Neuronal stem cell (in vitro differentiated cells): ENCODE measurements around the gene PIGA.
A peak's percentile ranks its signal among the peaks of the same experiment; 100 is the strongest.

ENCODE experiments used
- DNase-seq: peaks from one replicate; pipeline ENCODE4 v3.0.0-alpha.2; 2013; ENCODE audit warnings: low spot score
- H2AFZ ChIP-seq: one replicate; pipeline ENCODE4 v1.6.1; 2013; ENCODE audit warnings: mild to moderate bottlenecking, low read length, inconsistent platforms
- H2AK5ac ChIP-seq: 2 replicates; pipeline ENCODE4 v1.6.1; 2013; ENCODE audit warnings: low read depth, mild to moderate bottlenecking, inconsistent platforms, low read length, moderate library complexity, mixed read lengths
- H2BK120ac ChIP-seq: 2 replicates; pipeline ENCODE4 v1.6.1; 2013; ENCODE audit warnings: low read depth, mild to moderate bottlenecking, inconsistent platforms, low read length, moderate library complexity, mixed read lengths
- H2BK12ac ChIP-seq: one replicate; pipeline ENCODE4 v1.6.1; 2013; ENCODE audit warnings: low read length, inconsistent platforms
- H2BK15ac ChIP-seq: 2 replicates; pipeline ENCODE4 v1.6.1; 2013; ENCODE audit warnings: mild to moderate bottlenecking, low read length, inconsistent platforms, mixed read lengths
- H2BK5ac ChIP-seq: one replicate; pipeline ENCODE4 v1.6.1; 2013; ENCODE audit warnings: inconsistent platforms, mild to moderate bottlenecking, low read length, moderate library complexity
- H3K14ac ChIP-seq: one replicate; pipeline ENCODE4 v1.6.1; 2013; ENCODE audit warnings: low read length, inconsistent platforms
- H3K18ac ChIP-seq: 2 replicates; pipeline ENCODE4 v1.6.1; 2013; ENCODE audit warnings: low read length, inconsistent platforms
- H3K23ac ChIP-seq: 2 replicates; pipeline ENCODE4 v1.6.1; 2013; ENCODE audit warnings: low read depth, mild to moderate bottlenecking, mixed read lengths, low read length, inconsistent platforms; ENCODE audit not compliant: poor library complexity
- H3K27ac ChIP-seq: replicated peaks from 3 replicates; pipeline ENCODE4 v1.5.1; 2013; ENCODE audit warnings: low read length, inconsistent platforms
- H3K27me3 ChIP-seq, 3 experiments: 2 replicates each; pipeline ENCODE4 v1.6.1; 2013; ENCODE audit warnings: low read length in 3 of 3, mild to moderate bottlenecking in 2 of 3, inconsistent platforms in 1 of 3, low read depth in 1 of 3, mixed read lengths in 1 of 3, moderate library complexity in 1 of 3; ENCODE audit not compliant: control insufficient read depth in 3 of 3, insufficient read depth in 3 of 3
- H3K36me3 ChIP-seq, 2 donors: replicated peaks in 1 of 2; 2 replicates each; pipeline ENCODE4 v1.6.1; 2013; ENCODE audit warnings: low read length in 2 of 2; ENCODE audit not compliant: control insufficient read depth in 2 of 2, insufficient read depth in 2 of 2
- H3K4ac ChIP-seq: 2 replicates; pipeline ENCODE4 v1.6.1; 2013; ENCODE audit warnings: inconsistent platforms, mild to moderate bottlenecking, low read length, moderate library complexity
- H3K4me1 ChIP-seq, 2 donors: 1 replicate in 1 of 2; 2 replicates in 1 of 2; pipeline ENCODE4 v1.6.1; 2013; ENCODE audit warnings: low read length in 2 of 2, low read depth in 1 of 2; ENCODE audit not compliant: control insufficient read depth in 2 of 2, insufficient read depth in 1 of 2
- H3K4me2 ChIP-seq: one replicate; pipeline ENCODE4 v1.6.1; 2013; ENCODE audit warnings: mild to moderate bottlenecking, low read length, inconsistent platforms; ENCODE audit not compliant: insufficient read depth, poor library complexity, severe bottlenecking
- H3K4me3 ChIP-seq, 2 donors: 2 replicates each; pipeline ENCODE4 v1.5.1; 2013; ENCODE audit warnings: low read length in 2 of 2, mild to moderate bottlenecking in 2 of 2, inconsistent platforms in 1 of 2, moderate library complexity in 1 of 2
- H3K79me1 ChIP-seq: one replicate; pipeline ENCODE4 v1.6.1; 2013; ENCODE audit warnings: low read depth, mild to moderate bottlenecking, inconsistent platforms, low read length, moderate library complexity
- H3K9ac ChIP-seq: one replicate; pipeline ENCODE4 v1.6.1; 2013; ENCODE audit warnings: mild to moderate bottlenecking, low read depth, low read length, inconsistent platforms; ENCODE audit not compliant: poor library complexity
- H3K9me3 ChIP-seq, 2 donors: replicated peaks in 1 of 2; 2 replicates each; pipeline versions ENCODE3 to v1.6.1; 2013; ENCODE audit warnings: low read length in 2 of 2, mild to moderate bottlenecking in 2 of 2, inconsistent platforms in 1 of 2, low read depth in 1 of 2, mixed read lengths in 1 of 2, moderate library complexity in 1 of 2; ENCODE audit not compliant: control insufficient read depth in 2 of 2, insufficient read depth in 1 of 2
- H4K8ac ChIP-seq: one replicate; pipeline ENCODE4 v1.6.1; 2013; ENCODE audit warnings: low read depth, mild to moderate bottlenecking, inconsistent platforms, low read length, moderate library complexity
- H4K91ac ChIP-seq: one replicate; pipeline ENCODE4 v1.6.1; 2013; ENCODE audit warnings: low read length, low read depth, mild to moderate bottlenecking, inconsistent platforms; ENCODE audit not compliant: poor library complexity
- WGBS, 2 donors: extraction: QIAGEN DNeasy Blood & Tissue Kit; methylation state at CpG; one replicate each; pipeline ENCODE4 v1.1.7; 2013; ENCODE audit warnings: missing lambda C conversion rate in 2 of 2, mixed read lengths in 1 of 2; ENCODE audit not compliant: insufficient read length in 2 of 2, insufficient replicate concordance in 1 of 2; ENCODE audit errors: extremely low coverage in 2 of 2; 5-methylcytosine and 5-hydroxymethylcytosine counted together

The PIGA gene

DNA sequence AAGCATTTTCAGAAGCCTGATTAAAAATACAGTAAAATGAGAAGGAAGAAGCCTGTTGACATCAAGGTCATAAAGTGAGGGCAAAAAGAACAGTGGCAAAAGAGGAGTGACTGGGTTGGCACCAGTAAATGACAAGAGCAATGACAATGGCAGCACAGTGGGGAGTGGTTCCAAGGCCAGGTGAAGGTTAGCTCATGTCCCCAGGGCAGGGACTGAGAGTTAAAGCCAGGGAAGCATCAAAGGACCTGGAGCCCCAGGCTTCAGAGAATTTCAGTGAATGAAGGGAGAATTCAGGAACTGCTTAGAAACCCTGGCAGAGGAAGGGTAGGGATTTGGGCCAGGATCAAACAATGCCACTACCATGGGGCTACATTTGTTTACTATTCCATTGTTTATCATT lies 8.8 kb upstream of the PIGA start:
- no peak overlapping the region for H3K23ac ChIP-seq
- H3K79me1 ChIP-seq, result no peaks in the 10 kb centered on the region
- H2BK15ac ChIP-seq, result no peak overlapping the region
- H4K91ac ChIP-seq, result no peak overlapping the region
- H2BK12ac ChIP-seq, result no peak overlapping the region
- no peak overlapping the region for H2AFZ ChIP-seq
- H3K9ac ChIP-seq, result no peak overlapping the region
- H2BK120ac ChIP-seq, result no peak overlapping the region
- H3K14ac ChIP-seq, result no peak overlapping the region
- no peak for DNase-seq
- no peak overlapping the region for H4K8ac ChIP-seq
- H3K4ac ChIP-seq, result no peak overlapping the region
- H3K9me3 ChIP-seq, result no peaks in the 10 kb centered on the region
- no peak overlapping the region for H3K4me3 ChIP-seq
- H2BK5ac ChIP-seq, result no peak overlapping the region
- H3K18ac ChIP-seq, result no peak overlapping the region
- no peak overlapping the region for H3K27ac ChIP-seq
- no peak overlapping the region for H3K4me2 ChIP-seq
- H3K4me1 ChIP-seq, result peaks cover 0 to 22% of the 10 kb centered on the region in 2 donors
- H2AK5ac ChIP-seq, result no peak overlapping the region
- H3K27me3 ChIP-seq, result no peaks in the 10 kb centered on the region
- H3K36me3 ChIP-seq, result no peaks in the 10 kb centered on the region

DNA sequence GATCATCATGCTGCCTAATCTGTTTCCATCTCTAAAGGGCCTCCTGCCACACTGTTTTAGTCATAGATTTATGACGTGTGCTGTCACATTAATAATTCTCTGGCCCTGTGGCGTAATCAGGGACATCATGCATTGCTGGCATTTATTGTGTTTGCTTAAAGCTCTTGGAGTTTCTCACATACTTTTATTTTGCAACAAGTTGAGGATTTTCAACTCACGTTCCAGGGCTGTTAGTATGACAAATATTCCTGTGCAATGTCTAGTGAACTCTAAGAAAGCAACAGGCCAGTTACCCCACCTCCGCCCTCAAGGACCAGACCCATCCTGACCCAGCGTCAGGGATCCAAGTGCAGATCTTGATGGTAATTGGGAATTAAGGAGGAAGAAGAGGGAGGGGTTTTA lies 7.8 kb upstream of the PIGA start:
- Histone ChIP-seq H2BK15ac (no peak overlapping the region), H3K18ac (no peak overlapping the region), H3K27ac (no peak overlapping the region), H4K91ac (no peak overlapping the region), H2AK5ac (no peak overlapping the region), H3K23ac (no peak overlapping the region), H3K4me3 (no peak overlapping the region), H3K9me3 (no peaks in the 10 kb centered on the region), H2BK120ac (no peak overlapping the region), H3K14ac (no peak overlapping the region), H2BK12ac (no peak overlapping the region), H3K4ac (no peak overlapping the region), H3K9ac (no peak overlapping the region), H3K36me3 (no peaks in the 10 kb centered on the region), H3K27me3 (no peaks in the 10 kb centered on the region), H3K4me2 (no peak overlapping the region), H4K8ac (no peak overlapping the region), H2BK5ac (no peak overlapping the region), H3K4me1 (peaks cover 0 to 22% of the 10 kb centered on the region in 2 donors), H3K79me1 (no peaks in the 10 kb centered on the region), H2AFZ (no peak overlapping the region)
- no CpG with 5 or more reads among the region's 5 CpGs for WGBS, 2 donors
- DNase-seq, result no peak

GRCh38 chrX:15340867-15341266 lies 5.5 kb upstream of the PIGA start:
- no peak overlapping the region for H2BK15ac ChIP-seq
- no peaks in the 10 kb centered on the region for H3K36me3 ChIP-seq
- H2AFZ ChIP-seq, result no peak overlapping the region
- DNase-seq, result no peak
- no peak overlapping the region for H4K8ac ChIP-seq
- H3K14ac ChIP-seq, result no peak overlapping the region
- no peak overlapping the region for H3K4me3 ChIP-seq
- H3K4me1 ChIP-seq, result peaks cover 0 to 22% of the 10 kb centered on the region in 2 donors
- H4K91ac ChIP-seq, result no peak overlapping the region
- H3K9me3 ChIP-seq, result no peaks in the 10 kb centered on the region
- H3K27me3 ChIP-seq, result peaks cover 0 to 4% (median 0%) of the 10 kb centered on the region in 3 experiments
- peak overlapping the region; percentile 9 for H3K9ac ChIP-seq
- H3K18ac ChIP-seq, result no peak overlapping the region
- no peak overlapping the region for H2BK12ac ChIP-seq
- no peak overlapping the region for H2BK120ac ChIP-seq
- no CpG with 5 or more reads among the region's 2 CpGs for WGBS, 2 donors
- peak overlapping the region; percentile 81 for H3K27ac ChIP-seq
- H3K4ac ChIP-seq, result no peak overlapping the region
- no peak overlapping the region for H3K4me2 ChIP-seq
- no peak overlapping the region for H2BK5ac ChIP-seq
- no peaks in the 10 kb centered on the region for H3K79me1 ChIP-seq
- no peak overlapping the region for H3K23ac ChIP-seq
- H2AK5ac ChIP-seq, result no peak overlapping the region

DNA sequence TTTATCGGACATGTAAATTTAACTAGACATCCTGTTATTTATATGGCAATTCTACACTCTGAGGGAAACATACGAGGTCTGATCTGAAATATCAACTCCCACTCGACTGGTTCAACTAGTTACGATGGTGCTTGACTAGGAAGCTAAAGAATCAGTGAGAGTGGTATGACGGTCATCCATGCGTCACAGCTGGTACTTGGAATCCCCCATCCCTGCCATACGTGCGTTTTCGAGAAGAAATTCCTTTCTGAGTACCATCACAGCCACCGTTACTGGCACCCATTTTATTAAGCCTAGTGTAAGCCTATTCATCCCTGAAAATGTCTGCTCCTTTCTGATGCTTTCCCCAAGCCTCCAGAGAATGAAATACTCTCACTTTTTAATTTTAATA lies 695 bp upstream of the PIGA start:
- no CpG with 5 or more reads among the region's 10 CpGs for WGBS, 2 donors
- no peaks in the 10 kb centered on the region for H3K9me3 ChIP-seq
- H3K4me1 ChIP-seq, result peaks cover 0 to 14% of the 10 kb centered on the region in 2 donors
- H2AK5ac ChIP-seq, result no peak overlapping the region
- peaks cover 0 to 7% (median 0%) of the 10 kb centered on the region in 3 experiments for H3K27me3 ChIP-seq
- no peak overlapping the region for H2BK12ac ChIP-seq
- no peak overlapping the region for H3K9ac ChIP-seq
- no peak for DNase-seq
- no peak overlapping the region for H2BK5ac ChIP-seq
- no peak overlapping the region for H3K27ac ChIP-seq
- no peak overlapping the region for H2BK15ac ChIP-seq
- peak overlapping the region; percentile 50 to 74 for H3K4me3 ChIP-seq
- H3K14ac ChIP-seq, result no peak overlapping the region
- peaks cover 6 to 22% of the 10 kb centered on the region in 2 donors for H3K36me3 ChIP-seq
- peak overlapping the region; percentile 73 for H2AFZ ChIP-seq
- H2BK120ac ChIP-seq, result no peak overlapping the region
- no peak overlapping the region for H3K18ac ChIP-seq
- H3K23ac ChIP-seq, result no peak overlapping the region
- H3K79me1 ChIP-seq, result no peaks in the 10 kb centered on the region
- no peak overlapping the region for H4K8ac ChIP-seq
- no peak overlapping the region for H4K91ac ChIP-seq
- peak overlapping the region; percentile 43 for H3K4me2 ChIP-seq
- no peak overlapping the region for H3K4ac ChIP-seq
